ENCODE results near the gene CDH12.

The CDH12 gene

DNA sequence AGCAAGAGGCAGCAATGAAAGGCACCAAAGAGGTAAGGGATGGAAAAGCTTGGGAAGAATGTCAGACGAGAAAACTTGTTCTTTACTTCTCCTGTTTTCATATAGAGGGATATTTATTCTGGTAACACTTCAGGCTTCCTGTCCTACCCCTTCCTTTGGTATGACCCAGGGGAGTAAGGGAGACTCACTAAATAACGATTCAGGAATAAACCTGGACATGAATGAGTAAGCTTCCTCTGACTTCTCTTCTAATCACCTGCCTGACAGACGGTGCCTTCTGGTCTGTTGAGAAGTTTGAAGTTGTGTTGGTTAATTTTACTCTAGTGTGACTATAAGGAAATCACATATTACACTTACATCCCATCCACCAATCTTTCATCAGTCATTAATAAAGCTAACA lies 461.2 kb downstream of the CDH12 start:
- Histone ChIP-seq H3K27ac (ENCODE audit: low read length) (no peak overlapping the region), H2AFZ (ENCODE audit: low read depth, low read length) (no peak overlapping the region)
- TF ChIP-seq, protein P1, sequence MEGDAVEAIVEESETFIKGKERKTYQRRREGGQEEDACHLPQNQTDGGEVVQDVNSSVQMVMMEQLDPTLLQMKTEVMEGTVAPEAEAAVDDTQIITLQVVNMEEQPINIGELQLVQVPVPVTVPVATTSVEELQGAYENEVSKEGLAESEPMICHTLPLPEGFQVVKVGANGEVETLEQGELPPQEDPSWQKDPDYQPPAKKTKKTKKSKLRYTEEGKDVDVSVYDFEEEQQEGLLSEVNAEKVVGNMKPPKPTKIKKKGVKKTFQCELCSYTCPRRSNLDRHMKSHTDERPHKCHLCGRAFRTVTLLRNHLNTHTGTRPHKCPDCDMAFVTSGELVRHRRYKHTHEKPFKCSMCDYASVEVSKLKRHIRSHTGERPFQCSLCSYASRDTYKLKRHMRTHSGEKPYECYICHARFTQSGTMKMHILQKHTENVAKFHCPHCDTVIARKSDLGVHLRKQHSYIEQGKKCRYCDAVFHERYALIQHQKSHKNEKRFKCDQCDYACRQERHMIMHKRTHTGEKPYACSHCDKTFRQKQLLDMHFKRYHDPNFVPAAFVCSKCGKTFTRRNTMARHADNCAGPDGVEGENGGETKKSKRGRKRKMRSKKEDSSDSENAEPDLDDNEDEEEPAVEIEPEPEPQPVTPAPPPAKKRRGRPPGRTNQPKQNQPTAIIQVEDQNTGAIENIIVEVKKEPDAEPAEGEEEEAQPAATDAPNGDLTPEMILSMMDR (IDR thresholded peaks at IDR 0.05; ENCODE audit: low read depth, low read length) = no peak
- TF ChIP-seq EZH2phosphoT487 (IDR thresholded peaks at IDR 0.05; ENCODE audit: low read depth) = no peak

DNA sequence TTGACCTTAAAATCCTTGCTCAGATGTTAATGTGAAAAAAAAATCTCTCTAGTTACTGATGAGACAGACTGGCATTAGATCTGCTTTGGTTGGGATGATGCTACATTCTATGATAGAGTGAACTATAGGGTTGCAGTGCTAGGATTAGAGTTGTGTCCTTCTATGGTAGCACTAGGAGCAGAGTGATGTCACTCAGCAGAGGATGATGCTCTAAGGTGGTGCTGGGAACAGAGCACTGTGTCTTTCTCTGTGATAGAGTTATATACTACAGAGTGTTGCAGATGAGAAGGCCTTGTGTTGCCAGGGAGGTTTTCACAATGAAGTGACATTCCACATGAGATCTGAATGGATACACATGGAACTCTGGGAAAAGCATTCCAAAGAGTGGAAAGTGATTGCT lies 462.3 kb downstream of the CDH12 start:
- Histone ChIP-seq H3K27ac (ENCODE audit: low read length) (no peak overlapping the region), H3K9ac (ENCODE audit: low read length) (no peak overlapping the region)

More for the DNA sequence above, 461.2 kb downstream of the CDH12 start:
- no peaks in the 10 kb centered on the region for H3K27me3 ChIP-seq (ENCODE audit: low read depth, low read length)
- H3K79me2 ChIP-seq (ENCODE audit: low read length) = no peaks in the 10 kb centered on the region
- no peaks in the 10 kb centered on the region for H3K4me1 ChIP-seq (ENCODE audit: low read length)
- no peaks in the 10 kb centered on the region for H4K20me1 ChIP-seq (ENCODE audit: insufficient read depth, low read length)
- no peak overlapping the region for H3K4me3 ChIP-seq (ENCODE audit: low read length)
- no peaks in the 10 kb centered on the region for H3K36me3 ChIP-seq (replicated peaks; ENCODE audit: low read depth, low read length)
- H3K9me3 ChIP-seq (ENCODE audit: insufficient read depth, low read length) = no peaks in the 10 kb centered on the region
- H3K4me2 ChIP-seq (ENCODE audit: low read length) = no peak overlapping the region
- no peak overlapping the region for H3K9ac ChIP-seq (ENCODE audit: low read length)

DNA sequence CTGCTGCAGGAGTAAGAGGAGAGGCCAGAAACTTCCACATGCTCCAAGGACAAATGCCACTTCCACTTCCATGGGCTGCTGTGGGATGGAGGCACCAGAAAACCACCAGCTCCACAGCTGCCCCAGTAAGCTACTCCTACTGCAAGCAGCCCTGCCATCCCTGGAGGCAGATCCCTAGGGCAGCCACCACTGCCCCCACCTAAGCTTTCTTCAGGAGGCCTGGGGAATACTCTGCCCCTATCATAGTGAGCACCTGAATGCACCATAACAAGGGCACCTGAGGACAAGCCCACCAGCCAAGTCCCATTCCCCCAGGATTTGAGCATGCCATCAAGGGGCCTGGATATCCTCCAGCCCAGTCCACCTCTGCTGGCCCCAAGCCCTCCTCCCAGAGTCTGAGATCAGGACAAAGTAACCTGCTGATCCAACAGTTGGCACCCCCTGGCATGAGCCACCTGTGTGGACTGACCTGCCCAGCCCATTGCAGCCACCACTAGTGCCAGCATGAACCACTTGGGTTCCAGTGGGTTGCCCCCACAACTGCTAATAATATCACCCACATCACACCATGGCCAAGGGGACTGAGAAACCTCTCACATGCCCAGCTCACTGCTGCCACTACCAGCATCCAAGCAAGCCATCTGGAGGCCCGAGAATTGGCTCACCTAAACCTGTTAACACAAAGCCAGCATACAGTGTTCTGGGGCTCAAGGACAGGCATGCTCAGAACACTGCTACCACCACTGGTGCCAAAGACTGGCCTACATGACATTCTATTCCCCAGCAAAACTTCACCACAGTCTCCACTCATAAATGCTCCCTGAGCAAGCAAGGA lies 480.1 kb downstream of the CDH12 start:
- no peaks in the 10 kb centered on the region for H4K20me1 ChIP-seq (ENCODE audit: insufficient read depth, low read length)
- H3K9ac ChIP-seq (ENCODE audit: low read length) = no peak overlapping the region
- no peaks in the 10 kb centered on the region for H3K27me3 ChIP-seq (ENCODE audit: low read depth, low read length)
- H3K4me2 ChIP-seq (ENCODE audit: low read length) = no peak overlapping the region
- no peaks in the 10 kb centered on the region for H3K4me1 ChIP-seq (ENCODE audit: low read length)
- H2AFZ ChIP-seq (ENCODE audit: low read depth, low read length) = no peak overlapping the region
- H3K36me3 ChIP-seq (replicated peaks; ENCODE audit: low read depth, low read length) = no peaks in the 10 kb centered on the region
- no peaks in the 10 kb centered on the region for H3K79me2 ChIP-seq (ENCODE audit: low read length)
- H3K9me3 ChIP-seq (ENCODE audit: insufficient read depth, low read length) = no peaks in the 10 kb centered on the region
- no peak overlapping the region for H3K4me3 ChIP-seq (ENCODE audit: low read length)
- no peak overlapping the region for H3K27ac ChIP-seq (ENCODE audit: low read length)
- TF ChIP-seq, protein P1 (IDR thresholded peaks at IDR 0.05; ENCODE audit: low read depth, low read length) = no peak
- TF ChIP-seq EZH2phosphoT487 (IDR thresholded peaks at IDR 0.05; ENCODE audit: low read depth) = no peak

More for the DNA sequence above, 462.3 kb downstream of the CDH12 start:
- Histone ChIP-seq H3K9me3 (ENCODE audit: insufficient read depth, low read length) (no peaks in the 10 kb centered on the region), H3K4me2 (ENCODE audit: low read length) (no peak overlapping the region), H3K36me3 (replicated peaks; ENCODE audit: low read depth, low read length) (no peaks in the 10 kb centered on the region), H4K20me1 (ENCODE audit: insufficient read depth, low read length) (no peaks in the 10 kb centered on the region), H3K79me2 (ENCODE audit: low read length) (no peaks in the 10 kb centered on the region), H3K27me3 (ENCODE audit: low read depth, low read length) (no peaks in the 10 kb centered on the region), H2AFZ (ENCODE audit: low read depth, low read length) (no peak overlapping the region), H3K4me1 (ENCODE audit: low read length) (no peaks in the 10 kb centered on the region), H3K4me3 (ENCODE audit: low read length) (no peak overlapping the region)
- TF ChIP-seq, protein P1 (IDR thresholded peaks at IDR 0.05; ENCODE audit: low read depth, low read length) = no peak
- TF ChIP-seq EZH2phosphoT487 (IDR thresholded peaks at IDR 0.05; ENCODE audit: low read depth) = no peak

DNA sequence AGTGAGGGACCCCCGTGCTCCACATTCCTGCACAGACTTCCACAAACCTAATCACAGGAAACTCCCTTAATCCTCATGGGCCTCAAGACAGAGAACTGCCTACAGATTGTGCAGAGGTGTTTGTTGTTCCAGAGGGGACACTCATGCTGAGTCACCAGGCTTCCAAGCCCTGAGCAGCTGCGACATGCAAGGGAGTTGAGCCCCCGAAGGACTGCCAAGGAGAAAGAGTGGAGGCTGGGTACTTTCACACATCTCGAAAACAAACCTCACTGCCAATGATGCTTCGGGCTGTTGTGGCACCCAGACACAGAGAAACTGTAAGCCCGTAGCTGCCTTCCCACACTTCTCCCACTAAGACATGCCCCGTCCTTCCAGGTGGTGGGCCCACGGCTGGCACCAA lies 480.8 kb downstream of the CDH12 start:
- no peak for TF ChIP-seq EZH2phosphoT487 (IDR thresholded peaks at IDR 0.05; ENCODE audit: low read depth)
- TF ChIP-seq, protein P1 (IDR thresholded peaks at IDR 0.05; ENCODE audit: low read depth, low read length) = no peak
- H2AFZ ChIP-seq (ENCODE audit: low read depth, low read length) = no peak overlapping the region
- H3K27me3 ChIP-seq (ENCODE audit: low read depth, low read length) = no peaks in the 10 kb centered on the region
- no peaks in the 10 kb centered on the region for H4K20me1 ChIP-seq (ENCODE audit: insufficient read depth, low read length)
- no peak overlapping the region for H3K9ac ChIP-seq (ENCODE audit: low read length)
- H3K4me1 ChIP-seq (ENCODE audit: low read length) = no peaks in the 10 kb centered on the region
- no peak overlapping the region for H3K4me2 ChIP-seq (ENCODE audit: low read length)
- no peaks in the 10 kb centered on the region for H3K9me3 ChIP-seq (ENCODE audit: insufficient read depth, low read length)
- H3K4me3 ChIP-seq (ENCODE audit: low read length) = no peak overlapping the region
- no peak overlapping the region for H3K27ac ChIP-seq (ENCODE audit: low read length)
- no peaks in the 10 kb centered on the region for H3K79me2 ChIP-seq (ENCODE audit: low read length)
- H3K36me3 ChIP-seq (replicated peaks; ENCODE audit: low read depth, low read length) = no peaks in the 10 kb centered on the region
